Karpas-422 (cell line): Measurements from ENCODE around the gene GPR32. TPM values are rescaled to one million over a fixed set of nuclear protein-coding genes. Genes with fewer than 3 reads are reported as not detected.
"Not testable (repeated sequence)": the region's sequence is repeated elsewhere in the genome, so short reads cannot be mapped to it uniquely, and the experiment has no call there.

Source experiments
- DNase-seq: peaks from one replicate; pipeline ENCODE4 v3.0.0-alpha.2; 2015
- H2AFZ ChIP-seq: fragments of 200-600 bp; sonication (generic); 2 replicates; pipeline ENCODE4 v1.6.1; 2014; ENCODE audit warnings: antibody characterized with exemption, low read length, mixed read lengths
- H3K27ac ChIP-seq: fragments of 200-600 bp; sonication (generic); 2 replicates; pipeline ENCODE4 v1.5.1; 2014; ENCODE audit warnings: mild to moderate bottlenecking, low read length, moderate library complexity
- H3K27me3 ChIP-seq: fragments of 200-600 bp; sonication (generic); 2 replicates; pipeline ENCODE4 v1.6.1; 2014; ENCODE audit warnings: low read length, mixed read lengths
- H3K36me3 ChIP-seq: fragments of 200-600 bp; sonication (generic); 2 replicates; pipeline ENCODE4 v1.6.1; 2014; ENCODE audit warnings: low read length, mixed read lengths; ENCODE audit not compliant: insufficient read depth
- H3K4me1 ChIP-seq: fragments of 200-600 bp; sonication (generic); 2 replicates; pipeline ENCODE4 v1.6.1; 2014; ENCODE audit warnings: mild to moderate bottlenecking, low read length, mixed read lengths
- H3K4me2 ChIP-seq: fragments of 200-600 bp; sonication (generic); 2 replicates; pipeline ENCODE4 v1.6.1; 2014; ENCODE audit warnings: low read length, low read depth, mild to moderate bottlenecking; ENCODE audit not compliant: poor library complexity, severe bottlenecking
- H3K4me3 ChIP-seq: fragments of 200-600 bp; sonication (generic); 2 replicates; pipeline ENCODE4 v1.5.1; 2014; ENCODE audit warnings: mild to moderate bottlenecking, antibody characterized with exemption, low read length, mixed read lengths
- H3K79me2 ChIP-seq: fragments of 200-600 bp; sonication (generic); 2 replicates; pipeline ENCODE4 v1.6.1; 2014; ENCODE audit warnings: mild to moderate bottlenecking, low read length, mixed read lengths
- H3K9ac ChIP-seq: fragments of 200-600 bp; sonication (generic); 2 replicates; pipeline ENCODE4 v1.6.0; 2014; ENCODE audit warnings: low read length
- H3K9me2 ChIP-seq: fragments of 200-600 bp; sonication (generic), shearing (Covaris generic); replicated peaks from 2 replicates; pipeline ENCODE4 v1.6.0; 2014; ENCODE audit warnings: mild to moderate bottlenecking, low read length, moderate library complexity; ENCODE audit not compliant: insufficient read depth
- H3K9me3 ChIP-seq: fragments of 300-700, 200-600 bp; sonication (generic); 2 replicates; pipeline ENCODE4 v1.6.1; 2014; ENCODE audit warnings: low read length, mixed read lengths
- H4K20me1 ChIP-seq: fragments of 200-600 bp; sonication (generic); 2 replicates; pipeline ENCODE4 v1.6.1; 2014; ENCODE audit warnings: mild to moderate bottlenecking, antibody characterized with exemption, low read length, low read depth; ENCODE audit not compliant: insufficient read depth
- total RNA-seq: library from RNA; depleted of rRNA; stranded (reverse); fragments of >200 nt; shearing (Covaris generic); gene quantifications from 2 replicates; pipeline ENCODE4 v1.2.3, GENCODE V29; 2014; ENCODE audit warnings: low replicate concordance

Gene GPR32
- total RNA-seq, 1 experiment from 2014 or later, result not detected

GRCh38 chr19:50757624-50758023 lies 12.6 kb upstream of the GPR32 start:
- H3K27ac ChIP-seq, H3K9me2 ChIP-seq, H3K4me1 ChIP-seq, H4K20me1 ChIP-seq, H2AFZ ChIP-seq, H3K79me2 ChIP-seq, H3K9me3 ChIP-seq, DNase-seq, H3K9ac ChIP-seq, H3K4me3 ChIP-seq, H3K36me3 ChIP-seq, H3K4me2 ChIP-seq, H3K27me3 ChIP-seq: not testable (repeated sequence)

GRCh38 chr19:50759076-50759475 lies 11.2 kb upstream of the GPR32 start:
- not testable (repeated sequence) for H3K27me3 ChIP-seq, H2AFZ ChIP-seq, H3K9ac ChIP-seq

GRCh38 chr19:50759886-50760285 lies 10.4 kb upstream of the GPR32 start:
- Histone ChIP-seq H3K27ac (no peak overlapping the region), H3K36me3 (no peaks in the 10 kb centered on the region), H4K20me1 (no peaks in the 10 kb centered on the region), H3K4me1 (no peaks in the 10 kb centered on the region), H3K9me3 (0 out of 2 replicates have a peak, but pooled peaks cover 5% of the 10 kb centered on the region), H3K4me2 (no peak overlapping the region), H3K9me2 (no peaks in the 10 kb centered on the region), H3K27me3 (no peaks in the 10 kb centered on the region), H3K4me3 (no peak overlapping the region), H3K9ac (no peak overlapping the region), H2AFZ (0 out of 2 replicates have a peak overlapping the region, but pooled peaks have one; percentile 75), H3K79me2 (no peaks in the 10 kb centered on the region)
- DNase-seq, result peak; percentile 81

More at GRCh38 chr19:50759076-50759475, 11.2 kb upstream of the GPR32 start:
- not testable (repeated sequence) for H3K9me3 ChIP-seq, H3K36me3 ChIP-seq, H4K20me1 ChIP-seq, H3K27ac ChIP-seq, H3K4me2 ChIP-seq, H3K4me3 ChIP-seq, H3K4me1 ChIP-seq, H3K9me2 ChIP-seq, DNase-seq, H3K79me2 ChIP-seq

DNA sequence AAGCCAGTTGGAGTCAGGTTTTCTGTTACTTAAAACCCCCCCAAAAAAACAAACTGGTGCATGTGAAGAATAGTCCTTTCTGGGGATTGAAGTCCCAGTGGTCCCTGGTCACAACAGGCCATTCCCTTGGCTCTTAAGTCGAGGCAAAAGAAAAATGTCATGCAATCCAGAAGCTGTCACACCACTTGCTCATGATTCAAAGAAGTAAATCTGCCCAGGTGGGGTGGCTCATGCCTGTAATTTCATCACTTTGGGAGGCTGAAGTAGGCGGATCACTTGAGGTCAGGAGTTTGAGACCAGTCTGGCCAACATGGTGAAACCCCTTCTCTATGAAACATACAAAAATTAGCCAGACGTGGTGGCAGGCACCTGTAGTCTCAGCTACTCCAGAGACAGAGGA lies 8.8 kb upstream of the GPR32 start:
- H3K4me2 ChIP-seq, H3K4me3 ChIP-seq, H2AFZ ChIP-seq, H3K4me1 ChIP-seq, H3K27ac ChIP-seq, H3K27me3 ChIP-seq, H3K36me3 ChIP-seq, H3K79me2 ChIP-seq, H3K9me2 ChIP-seq, DNase-seq, H3K9ac ChIP-seq, H4K20me1 ChIP-seq, H3K9me3 ChIP-seq: not testable (repeated sequence)

- H3K4me2 ChIP-seq, H3K4me3 ChIP-seq, H3K27ac ChIP-seq, H3K9ac ChIP-seq, H3K9me3 ChIP-seq, H3K9me2 ChIP-seq, H3K79me2 ChIP-seq, H3K36me3 ChIP-seq, H3K27me3 ChIP-seq, H2AFZ ChIP-seq, H3K4me1 ChIP-seq, H4K20me1 ChIP-seq, DNase-seq: not testable (repeated sequence)
These were observed 6.7 kb upstream of the GPR32 start for GRCh38 chr19:50763521-50763920.

DNA sequence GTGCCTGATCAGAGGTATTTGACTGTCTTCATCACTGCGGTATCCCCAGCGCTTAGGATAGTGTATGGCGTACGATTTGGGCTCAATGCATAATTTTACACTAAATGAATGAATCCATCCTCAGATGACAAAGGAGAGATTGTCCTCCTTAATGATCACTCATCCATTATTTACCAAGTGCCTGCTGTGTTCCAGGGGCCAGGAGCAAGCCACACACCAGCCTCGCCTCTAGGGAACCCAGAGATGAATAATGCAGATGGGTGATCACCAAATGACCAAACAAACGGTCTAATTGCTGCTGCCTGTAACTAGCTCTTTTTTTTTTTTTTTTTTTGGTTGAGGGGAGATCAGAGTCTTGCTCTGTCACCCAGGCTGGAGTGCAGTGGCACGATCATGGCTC lies 5.9 kb upstream of the GPR32 start:
- Histone ChIP-seq H3K4me1 (no peaks in the 10 kb centered on the region), H2AFZ (no peak overlapping the region), H3K79me2 (no peaks in the 10 kb centered on the region)

DNA sequence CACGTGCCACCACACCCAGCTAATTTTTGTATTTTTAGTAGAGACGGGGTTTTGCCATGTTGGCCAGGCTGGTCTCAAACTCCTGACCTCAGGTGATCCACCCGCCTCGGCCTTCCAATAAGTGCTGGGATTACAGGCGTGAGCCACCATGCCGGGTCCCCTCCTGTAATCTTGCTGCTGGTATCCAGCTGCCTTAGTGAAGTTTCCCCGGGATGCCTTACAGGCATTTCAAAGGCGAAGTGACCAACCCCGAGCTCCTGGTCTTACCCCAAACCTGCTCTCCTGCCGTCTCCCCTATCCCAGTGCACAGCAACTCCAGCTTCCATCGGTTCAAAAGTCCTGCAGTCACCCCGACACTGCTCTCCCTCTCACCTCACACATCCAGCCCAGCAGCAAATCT lies 3.5 kb upstream of the GPR32 start:
- H3K4me3 ChIP-seq, H3K27ac ChIP-seq, DNase-seq, H3K4me1 ChIP-seq, H3K79me2 ChIP-seq, H3K9me3 ChIP-seq, H3K4me2 ChIP-seq, H2AFZ ChIP-seq, H4K20me1 ChIP-seq, H3K27me3 ChIP-seq, H3K9me2 ChIP-seq, H3K9ac ChIP-seq, H3K36me3 ChIP-seq: not testable (repeated sequence)

More for the DNA sequence above, 5.9 kb upstream of the GPR32 start:
- no peaks in the 10 kb centered on the region for H3K27me3 ChIP-seq
- no peak overlapping the region for H3K4me3 ChIP-seq
- no peak overlapping the region for H3K4me2 ChIP-seq
- H3K9me2 ChIP-seq, result no peaks in the 10 kb centered on the region
- H3K9me3 ChIP-seq, result 0 out of 2 replicates have a peak, but pooled peaks cover 5% of the 10 kb centered on the region
- H3K27ac ChIP-seq, result no peak overlapping the region
- no peaks in the 10 kb centered on the region for H3K36me3 ChIP-seq
- no peak overlapping the region for H3K9ac ChIP-seq
- no peaks in the 10 kb centered on the region for H4K20me1 ChIP-seq
- no peak for DNase-seq

DNA sequence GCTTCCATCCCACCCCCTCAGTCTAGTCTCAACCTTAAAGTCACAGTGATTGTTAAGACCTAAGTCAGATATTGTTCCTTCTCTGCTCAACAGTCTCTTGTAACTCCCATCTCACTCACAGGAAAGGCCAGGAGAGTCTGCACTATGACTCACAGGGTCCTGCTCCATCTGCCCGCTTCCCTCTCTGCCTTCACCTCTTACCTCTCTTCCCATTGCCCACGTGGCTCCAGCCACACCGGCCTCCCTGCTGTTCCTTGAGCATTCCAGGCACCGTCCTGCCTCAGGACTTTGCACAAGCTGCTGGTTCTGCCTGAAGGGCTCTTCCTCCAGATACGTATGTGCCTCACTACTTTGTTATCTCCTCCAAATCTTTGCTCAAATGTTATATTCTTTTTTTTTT lies 3.0 kb upstream of the GPR32 start:
- not testable (repeated sequence) for H2AFZ ChIP-seq, H3K9ac ChIP-seq, H3K4me2 ChIP-seq, H3K4me1 ChIP-seq, H3K9me2 ChIP-seq, DNase-seq, H3K27me3 ChIP-seq, H3K36me3 ChIP-seq, H3K4me3 ChIP-seq, H3K9me3 ChIP-seq, H4K20me1 ChIP-seq, H3K27ac ChIP-seq, H3K79me2 ChIP-seq

DNA sequence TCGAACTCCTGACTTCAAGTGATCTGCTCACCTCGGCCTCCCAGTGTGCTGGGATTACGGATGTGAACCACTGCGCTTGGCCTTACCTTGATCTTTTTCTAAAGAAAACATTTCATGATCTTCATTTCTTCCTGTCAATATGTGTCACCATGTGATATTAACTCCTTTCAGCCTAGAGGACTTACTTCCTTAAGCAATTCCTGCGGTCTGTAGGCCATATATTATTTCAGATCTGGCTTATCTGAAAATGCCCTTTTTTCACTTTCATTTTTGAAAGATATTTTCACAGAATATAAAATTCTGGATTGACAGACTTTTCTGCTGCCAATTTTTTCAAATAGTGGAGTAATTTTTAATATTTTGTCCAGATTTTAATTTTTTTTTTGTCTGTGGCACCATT lies 2.0 kb upstream of the GPR32 start:
- Histone ChIP-seq H3K36me3 (no peaks in the 10 kb centered on the region), H2AFZ (no peak overlapping the region), H3K4me3 (no peak overlapping the region), H3K27me3 (no peaks in the 10 kb centered on the region), H3K4me2 (no peak overlapping the region), H3K9me2 (no peaks in the 10 kb centered on the region), H3K9ac (no peak overlapping the region), H3K79me2 (no peaks in the 10 kb centered on the region), H3K4me1 (peaks cover 7% of the 10 kb centered on the region), H3K27ac (no peak overlapping the region), H4K20me1 (no peaks in the 10 kb centered on the region), H3K9me3 (no peaks in the 10 kb centered on the region)
- DNase-seq, result no peak
